DOHH2 (cell line): ENCODE results near the gene MGAT3.

ENCODE experiments used
- EZH2phosphoT487 ChIP-seq: fragments of 200-600 bp; sonication (generic); IDR thresholded peaks from 2 replicates; pipeline ENCODE4 v1.6.1; 2017; ENCODE audit warnings: borderline replicate concordance, mild to moderate bottlenecking, antibody characterized with exemption, low read length, moderate library complexity, mixed read lengths
- TF ChIP-seq, protein P1 (sequence below): fragments of 200-600 bp; sonication (generic); IDR thresholded peaks from one replicate; pipeline ENCODE4 v1.5.1; 2014; ENCODE audit warnings: antibody characterized with exemption, mild to moderate bottlenecking, low read depth, low read length; ENCODE audit not compliant: poor library complexity, severe bottlenecking

DNA sequence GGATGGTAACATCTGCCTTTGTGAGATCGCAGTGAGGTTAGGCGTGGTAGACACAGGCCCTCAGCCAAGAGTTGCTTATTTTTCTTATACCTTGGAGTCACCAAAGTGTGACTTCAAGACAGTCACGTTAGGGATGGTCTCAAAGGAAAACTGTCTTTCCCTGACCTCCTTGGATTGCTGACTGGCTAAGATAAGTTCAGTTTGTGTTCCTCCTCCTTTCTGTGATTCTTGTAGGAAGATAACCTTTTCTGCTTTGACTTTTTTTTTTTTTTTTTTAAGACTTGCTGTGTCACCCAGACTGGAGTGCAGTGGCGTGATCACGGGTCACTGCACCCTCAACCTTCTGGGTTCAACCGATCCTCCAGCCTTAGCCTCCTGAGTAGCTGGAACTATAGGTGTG lies 34.1 kb upstream of the MGAT3 start:
- TF ChIP-seq EZH2phosphoT487, result no peak
- TF ChIP-seq, protein P1, sequence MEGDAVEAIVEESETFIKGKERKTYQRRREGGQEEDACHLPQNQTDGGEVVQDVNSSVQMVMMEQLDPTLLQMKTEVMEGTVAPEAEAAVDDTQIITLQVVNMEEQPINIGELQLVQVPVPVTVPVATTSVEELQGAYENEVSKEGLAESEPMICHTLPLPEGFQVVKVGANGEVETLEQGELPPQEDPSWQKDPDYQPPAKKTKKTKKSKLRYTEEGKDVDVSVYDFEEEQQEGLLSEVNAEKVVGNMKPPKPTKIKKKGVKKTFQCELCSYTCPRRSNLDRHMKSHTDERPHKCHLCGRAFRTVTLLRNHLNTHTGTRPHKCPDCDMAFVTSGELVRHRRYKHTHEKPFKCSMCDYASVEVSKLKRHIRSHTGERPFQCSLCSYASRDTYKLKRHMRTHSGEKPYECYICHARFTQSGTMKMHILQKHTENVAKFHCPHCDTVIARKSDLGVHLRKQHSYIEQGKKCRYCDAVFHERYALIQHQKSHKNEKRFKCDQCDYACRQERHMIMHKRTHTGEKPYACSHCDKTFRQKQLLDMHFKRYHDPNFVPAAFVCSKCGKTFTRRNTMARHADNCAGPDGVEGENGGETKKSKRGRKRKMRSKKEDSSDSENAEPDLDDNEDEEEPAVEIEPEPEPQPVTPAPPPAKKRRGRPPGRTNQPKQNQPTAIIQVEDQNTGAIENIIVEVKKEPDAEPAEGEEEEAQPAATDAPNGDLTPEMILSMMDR, result no peak
